HG02970 (cell line): ENCODE measurements around the gene RAB11FIP4.
"Not testable (repeated sequence)": the region's sequence is repeated elsewhere in the genome, so short reads cannot be mapped to it uniquely, and the experiment has no call there.

Experiments used
- ATAC-seq: cut with Tn5 transposase; IDR thresholded peaks from one replicate; pipeline ENCODE4 v1.9.1; 2021; ENCODE audit warnings: mild to moderate bottlenecking, moderate library complexity, moderate number of reproducible peaks; ENCODE audit not compliant: unreplicated experiment, low FRiP score

The RAB11FIP4 gene

DNA sequence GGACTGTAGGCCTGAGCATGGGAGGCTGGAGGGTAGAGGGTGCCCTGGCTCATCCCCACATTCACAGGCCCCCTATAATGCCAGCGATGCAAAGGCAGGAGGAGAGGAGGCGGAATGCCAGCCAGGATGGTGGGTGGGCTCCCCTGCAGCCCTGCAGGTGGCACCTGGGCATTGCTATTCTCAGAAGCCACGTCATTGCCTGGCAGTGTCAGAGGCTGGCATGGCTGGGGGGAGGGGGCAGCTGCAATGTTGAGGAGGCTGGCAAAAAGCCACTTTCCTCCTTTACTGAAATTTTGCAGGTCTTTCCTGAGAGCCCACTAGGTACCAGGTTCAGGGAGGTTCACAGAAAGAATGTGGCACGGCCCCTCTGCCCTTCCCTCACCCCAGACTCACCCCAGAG is 36.2 kb downstream of the RAB11FIP4 start:
- no peak for ATAC-seq

- no peak for ATAC-seq
Measured at GRCh38 chr17:31428111-31428510, 36.6 kb downstream of the RAB11FIP4 start.

- no peak for ATAC-seq
Measured at GRCh38 chr17:31428512-31428911, 37.0 kb downstream of the RAB11FIP4 start.

- ATAC-seq, result no peak
Measured at GRCh38 chr17:31431098-31431851, 39.8 kb downstream of the RAB11FIP4 start.

DNA sequence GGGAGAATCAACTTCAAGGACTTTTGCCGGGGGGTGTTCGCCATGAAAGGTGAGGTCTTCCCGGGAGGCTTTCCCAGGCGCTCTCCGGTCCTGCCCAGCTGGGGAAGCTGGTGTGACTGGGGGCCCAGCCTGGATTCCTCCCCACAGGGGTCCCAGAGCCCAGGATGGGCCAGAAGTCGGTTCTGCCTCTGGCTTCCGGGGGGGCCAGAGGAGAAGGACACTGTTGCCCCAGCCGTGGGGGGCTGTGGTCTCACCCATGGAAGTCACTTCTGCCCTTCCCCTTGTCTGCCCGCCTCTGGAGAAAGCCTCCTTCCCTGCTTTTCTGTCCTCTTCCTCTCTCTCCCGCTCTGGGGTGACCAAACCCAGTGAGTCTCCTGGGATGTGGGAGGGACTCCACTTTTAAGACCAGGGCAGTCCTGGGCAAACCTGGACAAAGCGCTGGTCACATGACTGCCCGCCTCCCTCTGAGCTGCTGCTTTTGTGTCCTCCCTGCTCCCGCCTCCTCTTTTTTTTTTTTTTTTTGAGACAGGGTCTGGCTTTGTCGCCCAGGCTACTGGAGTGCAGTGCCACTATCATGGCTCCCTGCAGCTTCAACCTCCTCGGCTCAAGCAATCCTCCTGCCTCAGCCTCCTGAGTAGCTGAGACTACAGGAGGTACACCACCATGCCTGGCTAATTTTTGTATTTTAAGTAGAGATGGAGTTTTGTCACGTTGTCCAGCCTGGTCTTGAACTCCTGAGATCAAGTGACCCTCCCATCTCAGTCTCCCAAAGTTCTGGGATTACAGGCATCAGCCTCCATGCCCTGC is 40.6 kb downstream of the RAB11FIP4 start:
- ATAC-seq, result no peak

GRCh38 chr17:31433091-31433790 is 41.8 kb downstream of the RAB11FIP4 start:
- ATAC-seq, result no peak

DNA sequence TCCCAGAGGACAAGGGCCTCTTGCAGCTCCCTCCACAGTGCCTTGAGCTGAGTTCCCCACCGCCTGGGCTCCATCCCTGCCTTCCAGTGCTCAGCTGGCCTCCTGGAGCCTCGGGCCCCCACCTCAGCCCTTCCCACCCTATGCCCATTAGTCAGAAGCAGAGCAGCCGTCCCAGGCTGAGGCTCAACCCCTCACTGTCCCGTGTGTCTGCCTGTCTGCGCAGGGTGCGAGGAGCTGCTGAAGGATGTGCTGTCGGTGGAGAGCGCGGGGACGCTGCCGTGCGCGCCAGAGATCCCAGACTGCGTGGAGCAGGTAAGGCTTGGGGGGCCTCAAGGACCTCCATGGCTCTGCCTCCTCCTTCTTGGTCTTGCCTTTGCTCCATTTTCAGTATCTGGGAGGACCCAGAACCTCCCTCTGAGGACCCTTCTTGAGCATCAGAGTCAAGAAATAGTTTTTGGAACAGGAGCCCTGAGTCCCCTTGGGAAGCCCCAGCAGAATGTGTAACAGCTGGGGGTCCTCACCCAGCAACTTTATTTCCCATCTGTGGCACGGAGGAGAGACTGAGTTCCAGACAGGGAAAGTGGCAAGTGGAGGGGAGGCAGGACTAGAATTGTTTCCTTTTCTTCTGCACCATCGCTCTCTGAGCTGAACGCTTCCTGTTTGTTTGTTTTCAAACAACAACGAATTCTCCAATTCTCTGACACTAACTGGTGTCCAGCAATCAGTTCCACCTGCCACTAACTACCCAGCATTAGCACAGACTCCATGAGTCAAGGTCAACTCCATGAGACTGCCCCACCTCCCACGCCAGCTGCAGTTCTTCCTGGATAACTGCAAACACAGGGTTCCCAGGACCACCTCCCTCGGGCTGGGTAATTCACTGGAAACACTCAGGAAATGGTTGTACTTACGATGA is 42.6 kb downstream of the RAB11FIP4 start:
- ATAC-seq, result no peak

- ATAC-seq, result no peak
Measured at GRCh38 chr17:31434727-31435050, 43.2 kb downstream of the RAB11FIP4 start.

- ATAC-seq, result no peak
Measured at GRCh38 chr17:31435581-31435980, 44.1 kb downstream of the RAB11FIP4 start.

DNA sequence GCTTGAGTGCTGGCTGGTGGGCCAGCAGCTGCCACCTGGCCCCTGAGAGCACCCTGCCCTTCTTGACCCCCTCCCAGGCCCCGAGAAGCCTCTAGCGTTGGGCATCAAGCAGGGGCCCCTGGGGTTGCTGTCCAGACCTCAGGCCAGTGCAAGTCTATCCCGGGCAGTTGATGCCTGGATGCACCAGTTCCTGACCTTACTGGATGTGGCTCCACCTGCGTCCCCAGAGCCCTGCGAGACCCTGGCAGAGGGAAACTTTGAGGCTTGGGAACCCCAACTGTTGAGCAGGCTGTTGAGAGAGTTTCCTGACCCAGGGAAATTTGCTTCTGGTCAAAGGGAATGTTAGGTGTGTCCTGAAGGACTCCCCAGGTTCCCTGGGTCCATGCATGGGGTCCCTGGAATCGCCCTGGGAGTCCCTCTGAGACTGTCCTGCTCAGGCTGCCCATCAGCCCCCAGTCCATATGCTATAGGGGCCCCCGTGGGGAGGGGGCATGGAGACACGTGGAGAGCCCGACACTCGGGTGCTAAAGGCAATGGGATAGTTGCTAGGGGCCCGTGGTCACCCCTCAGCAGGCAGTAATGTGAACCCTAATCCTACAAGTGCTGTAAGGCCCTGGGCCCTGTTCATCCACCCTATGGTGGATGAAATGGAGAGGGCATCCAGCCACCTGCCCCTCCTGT is 46.4 kb downstream of the RAB11FIP4 start:
- no peak for ATAC-seq

GRCh38 chr17:31439716-31440115 is 48.2 kb downstream of the RAB11FIP4 start:
- ATAC-seq, result no peak

- no peak for ATAC-seq
Measured at GRCh38 chr17:31442276-31442675, 50.8 kb downstream of the RAB11FIP4 start.

DNA sequence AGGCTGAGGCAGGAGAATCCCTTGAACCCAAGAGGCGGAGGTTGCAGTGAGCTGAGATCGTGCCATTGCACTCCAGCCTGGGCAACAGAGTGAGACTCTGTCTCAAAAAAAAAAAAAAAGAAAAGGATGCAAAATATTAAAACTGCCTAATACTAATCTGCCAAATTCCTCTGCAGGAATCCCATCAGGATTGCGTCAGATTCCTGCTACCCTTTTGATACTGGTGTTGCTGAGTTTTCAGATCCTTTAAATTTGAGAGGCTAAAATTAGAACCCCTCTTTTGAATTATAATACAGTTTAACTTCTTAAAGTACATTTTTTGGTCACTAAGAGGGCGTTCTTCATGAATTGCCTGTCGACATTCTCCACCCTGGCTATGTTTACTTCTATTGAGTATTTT is 51.4 kb downstream of the RAB11FIP4 start:
- ATAC-seq, result not testable (repeated sequence)

- ATAC-seq, result no peak
Measured at GRCh38 chr17:31443386-31443785, 51.9 kb downstream of the RAB11FIP4 start.

GRCh38 chr17:31444026-31444425 is 52.6 kb downstream of the RAB11FIP4 start:
- ATAC-seq, result no peak

DNA sequence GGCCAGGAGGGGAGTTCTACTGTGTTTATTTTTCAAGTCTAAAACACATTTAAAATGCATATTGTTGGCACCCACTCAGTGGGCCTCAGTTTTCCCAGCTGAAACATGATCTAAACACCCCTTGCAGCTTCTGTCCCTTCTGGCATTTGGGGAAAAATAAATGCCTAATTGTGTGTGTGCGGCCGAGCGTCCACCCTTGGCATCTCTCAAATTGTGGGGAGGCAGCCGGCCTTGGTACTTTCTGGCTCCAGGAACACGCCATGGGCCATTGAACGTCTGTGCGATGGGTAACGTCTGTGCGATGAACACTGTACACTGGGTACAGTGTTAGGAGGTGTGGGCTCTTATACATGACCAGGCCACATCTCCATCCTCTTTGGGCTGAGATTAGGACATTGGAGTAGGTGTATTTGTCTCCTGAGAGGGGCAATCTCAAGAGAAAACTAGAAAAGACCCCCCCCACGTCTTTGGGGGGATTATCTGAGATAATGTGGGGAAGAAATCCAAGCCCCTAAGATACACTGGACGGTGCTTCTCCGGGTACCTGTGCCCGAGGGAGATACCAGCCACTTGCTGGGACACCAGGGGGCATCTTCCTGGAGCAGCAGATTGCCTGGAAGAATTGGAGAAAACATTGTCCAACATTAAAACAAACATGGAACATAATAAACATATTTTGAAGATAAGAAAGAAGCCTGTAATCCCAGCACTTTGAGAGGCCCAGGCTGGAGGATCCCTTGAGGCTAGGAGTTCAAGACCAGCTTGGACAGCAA is 54.9 kb downstream of the RAB11FIP4 start:
- no peak for ATAC-seq

DNA sequence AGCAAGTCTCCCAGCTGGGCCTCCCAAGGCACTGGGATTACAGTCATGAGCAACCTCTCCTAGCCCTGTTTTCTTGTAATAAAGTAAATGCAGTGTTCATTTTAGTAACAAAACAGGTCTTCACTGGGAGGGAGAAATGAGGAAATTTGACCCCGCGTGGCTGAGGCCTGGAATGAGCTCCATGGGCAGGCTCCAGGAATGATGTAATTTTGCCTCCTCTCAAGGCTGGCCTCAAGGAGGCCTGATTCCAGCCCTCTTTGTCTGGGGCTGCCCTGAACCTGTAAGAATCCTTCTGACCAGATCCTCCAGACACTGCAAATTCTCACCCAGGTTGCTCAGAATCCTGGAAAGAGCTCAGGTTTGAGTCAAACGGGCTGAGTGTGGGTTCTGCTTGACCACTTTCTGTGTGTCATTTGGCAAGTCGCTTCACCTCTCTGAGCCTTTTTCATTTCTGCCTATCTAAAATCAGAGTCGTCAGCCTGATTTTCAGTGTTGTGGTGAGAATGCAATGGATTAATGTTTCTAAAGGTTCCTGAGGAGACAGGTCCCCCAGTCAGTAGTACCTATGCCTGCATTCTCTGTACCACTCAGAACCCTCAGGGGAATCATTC is 57.1 kb downstream of the RAB11FIP4 start:
- no peak for ATAC-seq

GRCh38 chr17:31449111-31449510 is 57.6 kb downstream of the RAB11FIP4 start:
- ATAC-seq, result no peak

DNA sequence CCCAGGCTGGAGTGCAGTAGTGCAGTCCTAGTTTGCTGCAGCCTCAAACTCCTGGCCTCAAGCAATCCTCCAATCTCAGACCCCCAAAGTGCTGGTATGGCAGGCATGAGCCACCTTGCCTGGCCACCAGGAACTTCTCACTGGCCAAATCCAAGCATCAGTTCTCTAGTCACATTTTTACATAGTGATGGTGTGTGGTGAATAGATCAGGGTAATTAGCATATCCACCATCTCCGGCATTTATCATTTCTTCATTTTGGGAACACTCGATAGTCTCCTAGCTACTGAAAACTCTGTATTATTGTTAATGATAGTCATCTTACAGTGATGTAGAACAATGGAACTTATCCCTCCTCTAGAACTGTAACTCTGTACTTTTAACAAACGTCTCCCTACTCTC is 58.3 kb downstream of the RAB11FIP4 start:
- ATAC-seq, result no peak
